HepG2 (cell line): ENCODE data around the gene NOS1AP. TPM values are rescaled to one million over a fixed set of nuclear protein-coding genes. Genes with fewer than 3 reads are reported as not detected.

ENCODE experiments used
- ATAC-seq: fragments of 200-7000 bp; cut with Tn5 transposase; 3 replicates; pipeline ENCODE4 v1.9.1; 2020; ENCODE audit warnings: mild to moderate bottlenecking, moderate library complexity
- BruUV-seq: library from RNA; stranded (reverse); fragments of 400-500 nt; replicated peaks from 2 replicates; lab custom pipeline; 2021; lab: Mats Ljungman, UMichigan
- CTCF ChIA-PET: fragments of 300-600 bp; formaldehyde crosslinking; extraction: SDS; loops from one replicate; lab custom pipeline; 2021; ENCODE audit warnings: low total read pairs, inconsistent platforms, low intra/inter-chr PET ratio; lab: Yijun Ruan, JAX
- POLR2A ChIA-PET: fragments of 350-600 bp; sonication (Branson Sonifier 250); formaldehyde crosslinking; loops from one replicate; lab custom pipeline; 2020; ENCODE audit warnings: antibody characterized with exemption, inconsistent platforms; lab: Yijun Ruan, JAX
- DNase-seq: peaks from one replicate; pipeline ENCODE4 v3.0.0-alpha.2; 2015; ENCODE audit warnings: low spot score
- FAIRE-seq: peaks from 3 replicates; lab custom pipeline; 2011; peaks lifted over from hg19 to GRCh38; lab: Jason Lieb, UNC
- H2AFZ ChIP-seq: one replicate; pipeline ENCODE4 v1.6.1; 2011; ENCODE audit warnings: low read length, inconsistent platforms
- H3K27ac ChIP-seq: fragments of 300-600 bp; 3 replicates; pipeline ENCODE4 v1.8.0; 2011; ENCODE audit warnings: mixed run types, mild to moderate bottlenecking, mixed read lengths, low read length, inconsistent platforms; ENCODE audit not compliant: insufficient read depth; ENCODE audit errors: extremely low read length
- H3K27me3 ChIP-seq, 2 experiments: fragments of 200-600 bp in 1 of 2; 2 replicates in 1 of 2; 3 replicates in 1 of 2; pipeline versions ENCODE4 v1.6.0 to v1.8.0; 2011; ENCODE audit warnings: low read length in 2 of 2, mild to moderate bottlenecking in 2 of 2, moderate library complexity in 2 of 2, inconsistent platforms in 1 of 2; ENCODE audit not compliant: insufficient read depth in 2 of 2, control insufficient read depth in 1 of 2
- H3K36me3 ChIP-seq, 2 experiments: fragments of 200-600 bp in 1 of 2; replicated peaks in 1 of 2; 2 replicates in 1 of 2; 3 replicates in 1 of 2; pipeline versions ENCODE4 v1.5.1 to v1.8.0; 2011; ENCODE audit warnings: low read length in 2 of 2, inconsistent platforms in 1 of 2; ENCODE audit not compliant: insufficient read depth in 2 of 2, control insufficient read depth in 1 of 2
- H3K4me1 ChIP-seq: 2 replicates; pipeline ENCODE4 v1.5.1; 2012; ENCODE audit warnings: low read length, inconsistent platforms; ENCODE audit not compliant: insufficient read depth
- H3K4me2 ChIP-seq: 2 replicates; pipeline ENCODE4 v1.6.0; 2011; ENCODE audit warnings: low read depth, low read length, inconsistent platforms
- H3K4me3 ChIP-seq, 3 experiments: fragments of 200-600 bp in 1 of 3; sonication (generic), shearing (Covaris generic) in 1 of 3; replicated peaks in 1 of 3; 2 replicates each; pipeline ENCODE4 v1.5.1; 2011 to 2016; ENCODE audit warnings: low read length in 3 of 3, inconsistent platforms in 2 of 3, low read depth in 2 of 3, mild to moderate bottlenecking in 2 of 3, control low read depth in 1 of 3, mixed read lengths in 1 of 3; ENCODE audit not compliant: insufficient read depth in 1 of 3
- H3K79me2 ChIP-seq: one replicate; pipeline ENCODE4 v1.6.1; 2011; ENCODE audit warnings: low read length, inconsistent platforms; ENCODE audit not compliant: insufficient read depth
- H3K9ac ChIP-seq: 2 replicates; pipeline ENCODE4 v1.6.0; 2011; ENCODE audit warnings: mild to moderate bottlenecking, low read depth, low read length, inconsistent platforms; ENCODE audit not compliant: insufficient read depth
- H3K9me3 ChIP-seq: 2 replicates; pipeline ENCODE4 v1.5.1; 2012; ENCODE audit warnings: mild to moderate bottlenecking, low read length
- H4K20me1 ChIP-seq: 2 replicates; pipeline ENCODE4 v1.6.0; 2011; ENCODE audit warnings: inconsistent platforms, mild to moderate bottlenecking, low read length, moderate library complexity; ENCODE audit not compliant: insufficient read depth
- HDAC1 ChIP-seq: sonication (generic); formaldehyde crosslinking; IDR thresholded peaks from 2 replicates; pipeline ENCODE4 v1.5.1; 2020; ENCODE audit warnings: mild to moderate bottlenecking, missing genetic modification reagents
- HMGA1 ChIP-seq: sonication (generic); formaldehyde crosslinking; conservative IDR thresholded peaks from 2 replicates; pipeline ENCODE4 v1.4.0; 2020; ENCODE audit warnings: missing genetic modification reagents
- JUND ChIP-seq: sonication (generic); formaldehyde crosslinking; IDR thresholded peaks from 2 replicates; pipeline ENCODE4 v1.8.0; 2022; ENCODE audit warnings: mild to moderate bottlenecking, missing genetic modification reagents
- KDM3A ChIP-seq: IDR thresholded peaks from 2 replicates; pipeline ENCODE4 v1.6.1; 2018; ENCODE audit warnings: low read depth, missing compliant biosample characterization
- PBX3 ChIP-seq: sonication (generic); formaldehyde crosslinking; IDR thresholded peaks from 2 replicates; pipeline ENCODE4 v1.8.1; 2023; ENCODE audit warnings: missing genetic modification reagents, inconsistent platforms, borderline replicate concordance
- POLR2A ChIP-seq, 2 experiments: IDR thresholded peaks; 2 replicates each; pipeline ENCODE4 v1.6.1; 2011; ENCODE audit warnings: low read depth in 2 of 2, low read length in 2 of 2, mild to moderate bottlenecking in 1 of 2, moderate library complexity in 1 of 2; ENCODE audit not compliant: insufficient read depth in 1 of 2
- RFX1 ChIP-seq: fragments of 450-650 bp; IDR thresholded peaks from 2 replicates; pipeline ENCODE4 v1.6.1; 2017
- SMARCC2 ChIP-seq: fragments of 450-650 bp; IDR thresholded peaks from 2 replicates; pipeline ENCODE4 v1.6.1; 2017; ENCODE audit warnings: antibody characterized with exemption, mild to moderate bottlenecking
- THAP9 ChIP-seq: sonication (generic); formaldehyde crosslinking; IDR thresholded peaks from 2 replicates; pipeline ENCODE4; 2020; ENCODE audit warnings: missing genetic modification reagents, mild to moderate bottlenecking, borderline replicate concordance
- ZBTB1 ChIP-seq: sonication (generic); formaldehyde crosslinking; IDR thresholded peaks from 2 replicates; pipeline ENCODE4 v1.4.0; 2020; ENCODE audit warnings: missing genetic modification reagents, borderline replicate concordance
- ZC3H13 ChIP-seq: sonication (generic); formaldehyde crosslinking; IDR thresholded peaks from 2 replicates; pipeline ENCODE4 v1.8.1; 2023; ENCODE audit warnings: mild to moderate bottlenecking, missing genetic modification reagents, moderate library complexity
- ZHX1 ChIP-seq: sonication (generic); formaldehyde crosslinking; IDR thresholded peaks from 2 replicates; pipeline ENCODE4 v1.8.1; 2022; ENCODE audit warnings: low read depth, mild to moderate bottlenecking, missing genetic modification reagents
- ZNF136 ChIP-seq: sonication (generic); formaldehyde crosslinking; IDR thresholded peaks from 2 replicates; pipeline ENCODE4 v1.8.1; 2022; ENCODE audit warnings: low read depth, mild to moderate bottlenecking, moderate library complexity, missing genetic modification reagents
- WGBS: methylation state at CpG from one replicate; pipeline ENCODE4 v1.1.6; 2017; ENCODE audit warnings: low lambda C conversion rate; 5-methylcytosine and 5-hydroxymethylcytosine counted together
- in situ Hi-C: cut with HindIII; loops from 2 replicates; pipeline ENCODE4 v1.10.0; 2017; ENCODE audit warnings: low pct_unique_long_range_greater_than_20kb; ENCODE audit not compliant: extremely low pct_ligation_motif_present
- intact Hi-C: fragments of 100-400 bp; cut with micrococcal nuclease; formaldehyde crosslinking; loops from one replicate; pipeline ENCODE4 v1.10.0; 2022; ENCODE audit not compliant: unreplicated experiment
- polyA plus RNA-seq, 8 experiments: library from polyadenylated mRNA; depleted of rRNA in 3 of 8; stranded (reverse) in 7 of 8; unstranded in 1 of 8; fragments of >200 nt; fragmentation: Illumina TruSeq in 4 of 8; extraction: Trizol in 4 of 8; gene quantifications; 2 replicates each; pipeline versions ENCODE4 v1.2.1 to v1.2.3, GENCODE V29; 2011 to 2016; ENCODE audit warnings: low read depth in 4 of 8, missing spikeins in 1 of 8, mixed read lengths in 1 of 8; ENCODE audit not compliant: insufficient read depth in 1 of 8
- total RNA-seq, 5 experiments: library from RNA; depleted of rRNA; stranded (reverse); fragments of >200 nt; fragmentation: Illumina TruSeq; extraction: Trizol; gene quantifications; 2 replicates each; pipeline ENCODE4 v1.2.3, GENCODE V29; 2016; ENCODE audit warnings: low read depth in 1 of 5
- TF ChIP-seq, protein P1 (sequence below): sonication (generic); formaldehyde crosslinking; IDR thresholded peaks from 2 replicates; pipeline ENCODE4 v1.4.0; 2020; ENCODE audit warnings: mild to moderate bottlenecking, missing genetic modification reagents, borderline replicate concordance

Gene NOS1AP
- total and polyA plus RNA-seq, 2 of the 13 experiments (the other 11 are each of a cell fraction or from before 2014, with no cell fraction given) = 2.0 to 3.3 TPM

- TF ChIP-seq SMARCC2 (no peak), ZC3H13 (CRISPR knock-in tag) (no peak)
Observed at GRCh38 chr1:162384601-162385279, 315.2 kb downstream of the NOS1AP start (continued).

GRCh38 chr1:162385280-162385623 lies 315.8 kb downstream of the NOS1AP start:
- ATAC-seq (no peak), FAIRE-seq (no peak), DNase-seq (no peak)
- no peak overlapping the region for H3K4me3 ChIP-seq
- BruUV-seq = no TSS peak
- H3K4me2 ChIP-seq = no peak overlapping the region
- H3K36me3 ChIP-seq = peaks cover 4 to 7% of the 10 kb centered on the region in 2 experiments; a peak in 4 of 5 replicates
- ChIA-PET POLR2A (no interaction called here), CTCF (no interaction called here)
- 94% methylated on average over 3 of the region's 3 CpGs for WGBS
- in situ Hi-C loops = no loop called here
- H3K79me2 ChIP-seq = no peaks in the 10 kb centered on the region
- peaks cover 18% of the 10 kb centered on the region for H3K4me1 ChIP-seq
- intact Hi-C loops = no loop called here
- H2AFZ ChIP-seq = no peak overlapping the region
- H3K9ac ChIP-seq = no peak overlapping the region
- no peaks in the 10 kb centered on the region for H3K9me3 ChIP-seq
- H4K20me1 ChIP-seq = no peaks in the 10 kb centered on the region
- no peak overlapping the region for H3K27ac ChIP-seq
- H3K27me3 ChIP-seq = no peaks in the 10 kb centered on the region
- no peak for TF ChIP-seq KDM3A (CRISPR knock-in tag)
- TF ChIP-seq HMGA1 (CRISPR knock-in tag) = no peak
- TF ChIP-seq, protein P1, sequence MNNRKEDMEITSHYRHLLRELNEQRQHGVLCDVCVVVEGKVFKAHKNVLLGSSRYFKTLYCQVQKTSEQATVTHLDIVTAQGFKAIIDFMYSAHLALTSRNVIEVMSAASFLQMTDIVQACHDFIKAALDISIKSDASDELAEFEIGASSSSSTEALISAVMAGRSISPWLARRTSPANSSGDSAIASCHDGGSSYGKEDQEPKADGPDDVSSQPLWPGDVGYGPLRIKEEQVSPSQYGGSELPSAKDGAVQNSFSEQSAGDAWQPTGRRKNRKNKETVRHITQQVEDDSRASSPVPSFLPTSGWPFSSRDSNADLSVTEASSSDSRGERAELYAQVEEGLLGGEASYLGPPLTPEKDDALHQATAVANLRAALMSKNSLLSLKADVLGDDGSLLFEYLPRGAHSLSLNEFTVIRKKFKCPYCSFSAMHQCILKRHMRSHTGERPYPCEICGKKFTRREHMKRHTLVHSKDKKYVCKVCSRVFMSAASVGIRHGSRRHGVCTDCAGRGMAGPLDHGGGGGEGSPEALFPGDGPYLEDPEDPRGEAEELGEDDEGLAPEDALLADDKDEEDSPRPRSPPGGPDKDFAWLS (CRISPR knock-in tag) = no peak
- no peak for TF ChIP-seq ZHX1 (CRISPR knock-in tag)
- no peak for TF ChIP-seq ZBTB1 (CRISPR knock-in tag)
- no peak for TF ChIP-seq PBX3 (CRISPR knock-in tag)
- TF ChIP-seq POLR2A (IDR thresholded peaks at IDR 0.05; ENCODE audit: insufficient read depth in 1 of 2, low read depth in 2 of 2, low read length in 2 of 2) = no peak
- no peak for TF ChIP-seq RFX1
- no peak for TF ChIP-seq ZNF136 (CRISPR knock-in tag)
- TF ChIP-seq THAP9 (CRISPR knock-in tag) = no peak
- no peak for TF ChIP-seq JUND (CRISPR knock-in tag)
- TF ChIP-seq HDAC1 = no peak
